ENCODE data around the gene TET3. TPM values are rescaled to one million over a fixed set of nuclear protein-coding genes. Genes with fewer than 3 reads are reported as not detected.

Gene TET3
- total and polyA plus RNA-seq, 2 of the 8 experiments (the other 6 are each of a cell fraction or from before 2014, with no cell fraction given), result 4.5 to 21.1 TPM

GRCh38 chr2:74014813-74015212, 30.1 kb downstream of the TET3 start (continued):
- no peak for TF ChIP-seq CHD2 (IDR thresholded peaks at IDR 0.05; ENCODE audit: low read length)
- TF ChIP-seq TEAD4 (IDR thresholded peaks at IDR 0.05; ENCODE audit: low read depth, low read length), result no peak
- TF ChIP-seq CHD7 (IDR thresholded peaks at IDR 0.05; ENCODE audit: insufficient replicate concordance, low read length), result no peak
- no peak for TF ChIP-seq SRF (IDR thresholded peaks at IDR 0.05; ENCODE audit: low read depth, low read length)
- no peak for TF ChIP-seq SP1 (IDR thresholded peaks at IDR 0.05; ENCODE audit: low read depth, low read length)
- TF ChIP-seq CREB1 (IDR thresholded peaks at IDR 0.05), result no peak

Measured in H1 (cell line).